ENCODE data around the gene CCDC171. TPM values are rescaled to one million over a fixed set of nuclear protein-coding genes. Genes with fewer than 3 reads are reported as not detected.
A peak's percentile ranks its signal among the peaks of the same experiment; 100 is the strongest.

Gene CCDC171
- total and polyA plus RNA-seq, 2 experiments from 2014 or later, result 0.73 to 2.9 TPM

DNA sequence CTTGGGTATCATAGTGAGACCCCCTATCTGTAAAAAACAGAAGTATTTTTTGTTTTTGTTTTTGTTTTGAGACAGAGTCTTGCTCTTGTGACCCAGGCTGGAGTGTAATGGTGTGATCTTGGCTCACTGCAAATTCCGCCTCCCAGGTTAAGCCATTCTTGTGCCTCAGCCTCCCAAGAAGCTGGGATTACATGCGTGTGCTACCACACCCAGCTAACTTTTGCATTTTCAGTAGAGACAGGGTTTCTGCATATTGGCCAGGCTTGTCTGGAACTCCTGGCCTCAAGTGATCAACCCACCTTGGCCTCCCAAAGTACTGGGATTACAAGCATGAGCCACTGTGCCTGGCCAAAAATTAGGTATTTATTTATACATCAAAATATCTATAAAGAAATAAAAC is 10.2 kb upstream of the CCDC171 start:
- Histone ChIP-seq H3K4me2 (no peak overlapping the region), H3K79me2 (no peaks in the 10 kb centered on the region), H2AFZ (no peak overlapping the region), H3K27ac (no peak overlapping the region), H3K9me3 (ENCODE audit: low read depth) (no peaks in the 10 kb centered on the region), H3K4me3 (no peak overlapping the region), H3K36me3 (replicated peaks; ENCODE audit: insufficient read depth, low read depth) (no peaks in the 10 kb centered on the region), H3K4me1 (ENCODE audit: insufficient read depth) (no peaks in the 10 kb centered on the region), H4K20me1 (ENCODE audit: insufficient read depth, poor library complexity, severe bottlenecking) (no peaks in the 10 kb centered on the region), H3K27me3 (no peaks in the 10 kb centered on the region), H3K9me2 (replicated peaks; ENCODE audit: insufficient read depth) (no peaks in the 10 kb centered on the region)
- 81% methylated on average over 2 of the region's 2 CpGs for WGBS (ENCODE audit: low lambda C conversion rate, missing lambda C conversion rate)
- no peak for DNase-seq (ENCODE audit: low spot score)
- TF ChIP-seq EZH2 (IDR thresholded peaks at IDR 0.05; ENCODE audit: borderline replicate concordance) (no peak), CTCF (IDR thresholded peaks at IDR 0.05; ENCODE audit: poor library complexity) (no peak), EZH2phosphoT487 (IDR thresholded peaks at IDR 0.05; ENCODE audit: low read depth, severe bottlenecking, unreplicated experiment) (no peak)

DNA sequence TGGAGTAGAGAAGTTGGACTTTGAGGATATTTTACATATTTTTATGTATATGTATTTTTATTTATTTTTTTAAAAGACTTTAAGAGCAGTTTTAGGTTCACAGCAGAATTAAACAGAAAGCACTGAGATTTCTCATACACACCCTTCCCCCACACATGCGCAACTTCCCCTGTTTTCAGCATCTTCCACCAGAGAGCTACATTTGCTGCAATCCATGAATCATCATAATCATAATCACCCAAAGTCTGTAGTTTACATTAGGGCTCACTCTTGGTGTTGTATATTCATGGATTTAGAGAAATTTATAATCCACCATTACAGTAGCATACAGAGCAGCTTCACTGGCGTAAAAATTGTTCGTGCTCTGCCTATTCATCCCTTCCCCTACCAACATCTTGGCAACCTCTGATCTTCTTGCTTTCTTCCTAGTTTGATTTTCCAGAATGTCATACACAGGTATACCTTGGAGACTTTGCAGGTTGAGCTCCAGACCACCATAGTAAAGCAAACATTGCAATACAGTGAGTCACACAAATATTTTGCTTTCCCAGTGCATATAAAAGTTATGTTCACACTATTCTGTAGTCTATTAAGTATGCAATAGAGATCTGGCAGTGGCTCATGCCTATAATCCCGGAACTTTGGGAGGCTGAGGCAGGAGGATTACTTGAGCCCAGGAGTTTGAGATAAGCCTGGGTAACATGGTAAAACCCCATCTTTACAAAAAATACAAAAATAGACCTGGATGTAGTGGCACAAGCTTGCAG is 9.6 kb upstream of the CCDC171 start:
- no peak for TF ChIP-seq CTCF (IDR thresholded peaks at IDR 0.05; ENCODE audit: poor library complexity)
- TF ChIP-seq EZH2 (IDR thresholded peaks at IDR 0.05; ENCODE audit: borderline replicate concordance), result no peak
- TF ChIP-seq EZH2phosphoT487 (IDR thresholded peaks at IDR 0.05; ENCODE audit: low read depth, severe bottlenecking, unreplicated experiment), result no peak
- no peaks in the 10 kb centered on the region for H4K20me1 ChIP-seq (ENCODE audit: insufficient read depth, poor library complexity, severe bottlenecking)
- peak; percentile 16 for DNase-seq (ENCODE audit: low spot score)
- H3K27ac ChIP-seq, result no peak overlapping the region
- H3K27me3 ChIP-seq, result no peaks in the 10 kb centered on the region
- no peaks in the 10 kb centered on the region for H3K4me1 ChIP-seq (ENCODE audit: insufficient read depth)
- no peak overlapping the region for H2AFZ ChIP-seq
- WGBS (ENCODE audit: low lambda C conversion rate, missing lambda C conversion rate), result 79% methylated on average over 4 of the region's 4 CpGs
- no peaks in the 10 kb centered on the region for H3K9me2 ChIP-seq (replicated peaks; ENCODE audit: insufficient read depth)
- no peaks in the 10 kb centered on the region for H3K9me3 ChIP-seq (ENCODE audit: low read depth)
- no peak overlapping the region for H3K4me2 ChIP-seq
- no peak overlapping the region for H3K4me3 ChIP-seq
- H3K36me3 ChIP-seq (replicated peaks; ENCODE audit: insufficient read depth, low read depth), result no peaks in the 10 kb centered on the region
- H3K79me2 ChIP-seq, result no peaks in the 10 kb centered on the region

- Histone ChIP-seq H3K9me3 (ENCODE audit: low read depth) (no peaks in the 10 kb centered on the region), H3K9me2 (replicated peaks; ENCODE audit: insufficient read depth) (no peaks in the 10 kb centered on the region), H3K4me3 (no peak overlapping the region), H2AFZ (no peak overlapping the region), H3K36me3 (replicated peaks; ENCODE audit: insufficient read depth, low read depth) (no peaks in the 10 kb centered on the region), H3K27ac (no peak overlapping the region), H3K4me1 (ENCODE audit: insufficient read depth) (peaks cover 3% of the 10 kb centered on the region), H3K27me3 (peaks cover 6% of the 10 kb centered on the region), H3K4me2 (no peak overlapping the region), H3K79me2 (no peaks in the 10 kb centered on the region), H4K20me1 (ENCODE audit: insufficient read depth, poor library complexity, severe bottlenecking) (no peaks in the 10 kb centered on the region)
- no peak for DNase-seq (ENCODE audit: low spot score)
- 94% methylated on average over 2 of the region's 2 CpGs for WGBS (ENCODE audit: low lambda C conversion rate, missing lambda C conversion rate)
- TF ChIP-seq CTCF (IDR thresholded peaks at IDR 0.05; ENCODE audit: poor library complexity), result no peak
- no peak for TF ChIP-seq EZH2 (IDR thresholded peaks at IDR 0.05; ENCODE audit: borderline replicate concordance)
- no peak for TF ChIP-seq EZH2phosphoT487 (IDR thresholded peaks at IDR 0.05; ENCODE audit: low read depth, severe bottlenecking, unreplicated experiment)
These were observed 3.2 kb upstream of the CCDC171 start for GRCh38 chr9:15549611-15550010.

Measured in hepatocyte (in vitro differentiated cells).